HTERT RPE-1 (cell line): Measurements from ENCODE around the gene SHISA9.

ENCODE experiments used
- in situ Hi-C: fragments of 300-500 bp; cut with MboI; formaldehyde crosslinking; loops from 4 replicates; pipeline ENCODE4 v1.14.3; 2020; ENCODE audit warnings: low sequenced_read_pairs

Gene SHISA9

DNA sequence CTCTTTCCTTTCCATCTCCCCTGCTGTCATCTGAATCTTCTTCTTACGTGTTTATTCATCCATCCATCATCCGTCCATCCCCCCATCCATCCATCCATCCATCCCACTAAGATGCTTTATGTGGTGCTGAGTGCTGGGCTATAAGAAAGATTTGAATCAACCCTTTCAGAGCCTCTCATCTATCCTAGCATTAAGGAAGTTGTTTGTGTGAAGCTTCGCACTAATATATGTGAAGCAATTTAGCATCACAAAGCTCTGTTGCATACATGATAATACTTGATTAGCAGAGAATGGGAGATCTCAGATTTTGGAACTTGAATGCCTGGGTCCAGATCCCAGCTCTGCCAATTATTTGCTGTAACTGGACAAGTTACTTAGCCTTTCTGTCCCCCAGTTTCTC is 255.7 kb downstream of the SHISA9 start:
- in situ Hi-C loops: no loop called here

- in situ Hi-C loops: no loop called here
These were observed 257.0 kb downstream of the SHISA9 start for GRCh38 chr16:13158427-13158826.

GRCh38 chr16:13165024-13165423 is 263.6 kb downstream of the SHISA9 start:
- in situ Hi-C loops: no loop called here

DNA sequence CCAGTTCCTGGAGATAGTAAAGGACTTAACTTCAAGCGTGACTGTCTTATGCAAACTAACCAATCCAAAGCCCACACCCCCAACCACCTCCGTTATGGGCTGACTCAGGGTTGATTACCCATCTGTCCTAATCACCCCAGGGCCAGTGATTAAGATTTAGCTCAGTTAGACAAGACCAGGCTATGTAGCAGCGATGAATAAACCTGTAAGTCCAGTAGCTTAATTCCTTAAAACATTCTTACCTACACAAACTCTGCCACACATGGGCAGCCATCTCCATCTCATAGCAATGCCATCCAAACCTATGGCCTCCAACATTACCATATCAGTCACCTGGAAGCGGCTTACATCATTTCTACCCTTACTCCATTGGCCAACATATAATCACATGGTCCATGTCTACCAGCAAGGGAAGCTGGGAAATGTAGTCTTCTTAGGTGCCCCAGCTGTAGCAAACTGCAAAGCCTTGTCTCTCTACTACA is 266.7 kb downstream of the SHISA9 start:
- in situ Hi-C loops: no loop called here

DNA sequence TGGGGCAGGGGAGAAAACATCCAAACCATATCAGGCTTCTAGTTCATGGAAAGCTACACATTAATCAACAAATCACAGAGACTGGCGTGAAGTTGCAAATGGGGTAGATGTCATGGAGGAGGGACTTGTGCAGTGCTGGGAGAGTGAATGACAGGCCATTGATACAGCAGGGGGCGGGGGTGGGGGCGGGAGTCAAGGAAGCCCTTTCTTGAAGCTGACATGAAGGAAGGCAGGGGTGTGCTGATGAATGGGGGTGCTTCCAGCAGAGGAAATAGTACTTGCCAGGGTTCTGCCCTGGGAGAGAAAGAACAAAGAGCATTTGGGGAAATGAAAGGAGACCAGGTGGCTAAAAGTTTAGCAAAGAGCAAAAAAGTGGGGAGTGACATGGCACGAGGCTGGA is 269.9 kb downstream of the SHISA9 start:
- in situ Hi-C loops: no loop called here

DNA sequence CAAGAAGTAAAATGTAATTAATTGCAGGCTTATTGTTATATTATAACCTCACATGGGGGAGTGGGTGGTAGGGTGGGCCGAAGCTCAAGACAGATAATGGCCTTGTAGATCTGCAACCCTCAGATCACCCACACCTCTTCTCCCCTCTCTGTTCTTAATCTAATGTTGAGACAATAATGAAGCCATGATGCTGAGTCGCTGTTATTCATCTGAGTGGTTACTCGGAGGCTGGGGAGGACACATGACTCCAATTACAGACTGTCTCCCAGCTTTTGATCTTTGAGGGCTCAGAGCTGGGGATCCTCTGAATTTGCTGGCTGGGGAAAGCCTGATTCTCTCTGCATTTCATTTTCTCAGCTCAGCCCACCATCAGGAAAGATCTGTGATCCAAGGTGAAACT is 275.3 kb downstream of the SHISA9 start:
- in situ Hi-C loops: no loop called here

DNA sequence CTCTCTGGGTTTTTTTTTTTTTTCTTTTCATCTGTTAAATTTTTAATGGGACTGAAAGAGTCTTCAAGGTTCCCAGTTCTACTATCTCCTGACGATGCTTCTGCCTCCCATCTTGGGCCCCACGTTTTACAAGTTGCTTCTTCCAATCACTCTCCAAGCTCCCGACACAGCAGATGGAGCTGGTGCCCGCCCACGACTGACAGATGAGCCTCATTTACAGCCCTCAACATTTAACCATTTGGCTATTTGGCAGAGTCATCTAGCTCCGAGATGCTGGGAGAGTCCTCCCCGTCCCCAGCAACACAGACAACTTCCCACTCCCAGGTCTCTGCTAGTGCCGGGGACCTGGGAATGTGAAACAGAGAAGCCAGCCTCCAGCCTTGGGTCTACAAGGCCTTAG is 276.9 kb downstream of the SHISA9 start:
- in situ Hi-C loops: no loop called here

GRCh38 chr16:13181432-13181831 is 280.0 kb downstream of the SHISA9 start:
- in situ Hi-C loops: no loop called here

DNA sequence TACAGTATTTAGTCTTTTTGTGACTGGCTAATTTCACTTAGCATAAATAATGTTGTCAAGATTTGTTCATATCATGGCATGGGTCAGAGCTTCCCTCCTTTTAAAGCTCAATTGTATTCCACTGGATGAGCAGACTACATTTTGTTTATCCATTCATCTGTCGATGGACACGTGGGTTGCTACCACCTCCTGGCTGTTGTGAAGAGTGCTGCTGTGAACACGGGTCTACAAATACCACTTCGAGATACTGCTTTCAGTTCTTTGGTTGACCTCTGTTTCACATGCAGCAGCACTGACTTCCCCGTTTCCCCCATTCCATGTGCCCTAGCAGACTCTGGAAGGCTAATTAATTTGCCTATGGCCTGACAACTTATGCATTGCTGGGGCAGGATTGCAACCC is 285.4 kb downstream of the SHISA9 start:
- in situ Hi-C loops: no loop called here

GRCh38 chr16:13189250-13189649 is 287.9 kb downstream of the SHISA9 start:
- in situ Hi-C loops: no loop called here

GRCh38 chr16:13193721-13194120 is 292.3 kb downstream of the SHISA9 start:
- in situ Hi-C loops: no loop called here

DNA sequence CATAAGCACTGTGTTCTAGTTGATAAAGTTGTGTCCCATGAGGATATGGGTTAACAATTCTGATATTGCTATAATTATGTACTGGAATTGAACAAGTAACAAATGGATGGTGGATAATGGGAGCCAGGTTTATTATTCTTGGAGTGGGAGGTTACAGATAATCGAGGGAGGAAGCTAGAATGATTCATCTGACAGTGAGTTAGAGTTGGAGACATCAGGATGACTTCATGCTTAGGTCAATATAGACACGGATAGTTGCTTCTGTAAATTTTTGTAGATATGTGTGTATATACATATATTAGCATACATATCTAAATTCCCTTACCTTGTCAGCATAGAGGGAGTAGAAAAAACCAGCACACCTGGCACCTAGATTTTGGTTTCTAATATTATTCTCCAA is 293.4 kb downstream of the SHISA9 start:
- in situ Hi-C loops: no loop called here

- in situ Hi-C loops: no loop called here
These were observed 302.3 kb downstream of the SHISA9 start for GRCh38 chr16:13203725-13204124.

DNA sequence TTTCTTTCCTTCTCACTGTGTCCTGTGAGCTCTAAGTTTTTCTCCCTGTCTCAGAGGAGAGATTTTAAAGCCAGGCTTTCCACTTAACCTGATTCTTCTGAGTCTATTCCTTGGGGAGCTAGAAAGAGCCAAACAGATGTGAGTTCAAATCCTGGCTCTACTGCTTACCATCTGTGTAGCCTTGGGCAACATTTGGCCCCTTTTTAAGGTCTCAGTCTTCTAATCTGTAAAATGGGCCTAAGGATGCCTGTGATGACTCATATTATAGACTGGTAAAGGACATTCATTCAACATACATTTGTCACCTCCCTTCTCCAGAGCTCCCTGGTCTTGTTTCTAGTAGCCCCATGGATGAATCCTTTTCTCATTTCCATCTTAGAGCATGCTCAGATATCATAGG is 304.0 kb downstream of the SHISA9 start:
- in situ Hi-C loops: no loop called here

- in situ Hi-C loops: no loop called here
These were observed 305.2 kb downstream of the SHISA9 start for GRCh38 chr16:13206606-13207005.

DNA sequence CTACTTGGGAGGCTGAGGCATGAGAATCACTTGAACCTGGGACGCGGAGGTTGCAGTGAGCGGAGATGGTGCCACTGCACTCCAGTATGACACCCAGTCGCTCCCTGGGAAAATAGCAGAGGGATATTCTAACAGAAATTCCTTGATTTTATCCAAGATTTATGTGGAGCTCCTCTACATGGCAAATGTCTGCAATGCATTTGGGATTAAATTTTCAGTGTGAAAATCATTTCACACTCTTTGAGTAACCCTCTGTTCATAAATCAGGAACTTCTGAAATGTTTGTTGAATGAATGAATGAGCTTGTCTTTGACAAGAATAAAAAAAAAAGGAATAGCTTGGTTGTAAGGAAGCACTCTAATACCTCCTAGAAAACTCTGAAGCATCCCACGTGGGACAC is 305.8 kb downstream of the SHISA9 start:
- in situ Hi-C loops: no loop called here

- in situ Hi-C loops: no loop called here
These were observed 322.3 kb downstream of the SHISA9 start for GRCh38 chr16:13223666-13224065.

- in situ Hi-C loops: no loop called here
These were observed 327.6 kb downstream of the SHISA9 start for GRCh38 chr16:13229039-13229438.

DNA sequence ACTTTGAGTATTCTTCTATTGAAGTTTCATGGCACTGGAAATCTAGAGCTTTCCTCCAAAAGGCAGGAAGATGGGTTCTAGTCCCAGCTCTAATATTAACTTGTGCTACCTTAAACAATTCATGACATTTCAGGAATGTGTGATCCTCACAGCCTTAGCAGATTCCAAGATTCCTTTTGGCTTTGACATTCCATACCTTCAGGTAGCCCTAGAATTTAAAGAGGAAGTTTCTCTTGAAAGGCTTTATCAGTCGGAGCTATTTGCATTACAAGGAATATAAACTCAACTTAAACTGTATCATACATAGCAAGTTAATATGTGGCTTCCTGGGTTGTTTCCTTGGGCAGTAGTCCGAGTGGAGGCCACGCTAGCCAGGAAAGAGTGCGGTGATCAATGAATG is 330.0 kb downstream of the SHISA9 start:
- in situ Hi-C loops: no loop called here

GRCh38 chr16:13234999-13235398 is 333.6 kb downstream of the SHISA9 start:
- in situ Hi-C loops: no loop called here

GRCh38 chr16:13236308-13236707 is 334.9 kb downstream of the SHISA9 start:
- in situ Hi-C loops: no loop called here

- in situ Hi-C loops: no loop called here
These were observed 336.8 kb downstream of the SHISA9 start for GRCh38 chr16:13238182-13238581.

- in situ Hi-C loops: no loop called here
These were observed 340.8 kb downstream of the SHISA9 start for GRCh38 chr16:13242201-13242600.

- in situ Hi-C loops: no loop called here
These were observed 343.4 kb downstream of the SHISA9 start for GRCh38 chr16:13244770-13245169.
